Endodermal cell (in vitro differentiated cells): ENCODE measurements around the gene MICALL1. TPM values are rescaled to one million over a fixed set of nuclear protein-coding genes. Genes with fewer than 3 reads are reported as not detected.

Experiments
- DNase-seq: peaks from one replicate; pipeline ENCODE4 v3.0.0-alpha.2; 2017
- H3K27ac ChIP-seq: 2 replicates; pipeline ENCODE4 v1.5.1; 2013; ENCODE audit warnings: mild to moderate bottlenecking, low read depth, low read length, moderate library complexity
- H3K27me3 ChIP-seq: 2 replicates; pipeline ENCODE4 v1.6.1; 2013; ENCODE audit warnings: mild to moderate bottlenecking, low read length, moderate library complexity; ENCODE audit not compliant: insufficient read depth, control insufficient read depth, poor library complexity, severe bottlenecking
- H3K36me3 ChIP-seq: 2 replicates; pipeline ENCODE4 v1.7.0; 2013; ENCODE audit warnings: mild to moderate bottlenecking, low read length, moderate library complexity; ENCODE audit not compliant: control insufficient read depth, insufficient read depth
- H3K4me1 ChIP-seq: one replicate; pipeline ENCODE4 v1.7.0; 2013; ENCODE audit warnings: low read length; ENCODE audit not compliant: control insufficient read depth, insufficient read depth
- H3K4me3 ChIP-seq: 2 replicates; pipeline ENCODE4 v1.5.1; 2013; ENCODE audit warnings: mild to moderate bottlenecking, low read length, moderate library complexity
- H3K9ac ChIP-seq: 2 replicates; pipeline ENCODE4 v1.6.1; 2013; ENCODE audit warnings: mild to moderate bottlenecking, low read length, moderate library complexity; ENCODE audit not compliant: poor library complexity, severe bottlenecking; ENCODE audit errors: extremely low read depth
- H3K9me3 ChIP-seq: 2 replicates; pipeline ENCODE4 v1.6.1; 2013; ENCODE audit warnings: mild to moderate bottlenecking, low read length, moderate library complexity; ENCODE audit not compliant: control insufficient read depth
- H3K27ac Mint-ChIP-seq: 2 replicates; pipeline ENCODE4 v1.8.0; 2020; ENCODE audit warnings: mixed read lengths
- H3K27me3 Mint-ChIP-seq: 2 replicates; pipeline ENCODE4 v1.8.0; 2021; ENCODE audit warnings: mild to moderate bottlenecking, mixed read lengths; ENCODE audit not compliant: insufficient read depth
- H3K36me3 Mint-ChIP-seq: 2 replicates; pipeline ENCODE4 v1.8.0; 2020; ENCODE audit warnings: low read depth, mixed read lengths
- H3K4me1 Mint-ChIP-seq: 2 replicates; pipeline ENCODE4 v1.8.0; 2020; ENCODE audit warnings: mixed read lengths
- H3K4me3 Mint-ChIP-seq: 2 replicates; pipeline ENCODE4 v1.8.0; 2020; ENCODE audit warnings: mild to moderate bottlenecking, moderate library complexity, mixed read lengths
- H3K9me3 Mint-ChIP-seq: 2 replicates; pipeline ENCODE4 v1.8.0; 2020; ENCODE audit warnings: mild to moderate bottlenecking, mixed read lengths
- CTCF ChIP-seq: fragments of 200-600 bp; sonication (generic); conservative IDR thresholded peaks from 2 replicates; pipeline ENCODE4 v1.5.0; 2021; ENCODE audit warnings: antibody characterized with exemption, mild to moderate bottlenecking
- WGBS, 2 experiments: methylation state at CpG; one replicate each; pipeline versions ENCODE4 v1.1.5 to v1.1.7; 2013; ENCODE audit warnings: missing lambda C conversion rate in 2 of 2, mixed read lengths in 1 of 2; ENCODE audit not compliant: insufficient coverage in 1 of 2, insufficient read length in 1 of 2; 5-methylcytosine and 5-hydroxymethylcytosine counted together
- long read RNA-seq, 4 experiments: library from polyadenylated mRNA in 2 of 4; library from RNA in 1 of 4; library from capped mRNA in 1 of 4; stranded (forward) in 3 of 4; unstranded in 1 of 4; transcript quantifications; one replicate each; pipeline ENCODE4 v2.0.0, GENCODE V29; 2020 to 2021; ENCODE audit warnings: inconsistent platforms in 1 of 4
- polyA plus RNA-seq, 2 experiments: library from polyadenylated mRNA; stranded (reverse); fragments of 50-300 nt; gene quantifications; one replicate each; pipeline ENCODE4 v1.2.3, GENCODE V29; 2013
- total RNA-seq, 2 donors: library from RNA; stranded (reverse); fragmentation: NEBNext Ultra II Directional in 1 of 2; extraction: Animal tissue kit (Norgen Biotek cat#: 25700) in 1 of 2; gene quantifications; 2 replicates in 1 of 2; 3 replicates in 1 of 2; pipeline ENCODE4 v1.2.1, GENCODE V29; 2021

Gene MICALL1
- total RNA-seq: 10 to 100 TPM; 33.5 to 36.6 TPM
- polyA plus RNA-seq (2013, experiment 1 of 2): 28.1 TPM
- 24.7 TPM for polyA plus RNA-seq (2013, experiment 2 of 2)
- long read RNA-seq, experiment 1, partial matches to known transcripts: 9 of 10 reads
- long read RNA-seq, experiment 1, other reads (novel, unspliced or antisense): 1 of 10 reads
- long read RNA-seq, experiment 2, full-length matches to known transcripts: 12 of 25 reads
- long read RNA-seq, experiment 2, partial matches to known transcripts: 6 of 25 reads
- long read RNA-seq, experiment 2, other reads (novel, unspliced or antisense): 7 of 25 reads
- long read RNA-seq, experiment 3, partial matches to known transcripts: 20 of 25 reads
- long read RNA-seq, experiment 3, other reads (novel, unspliced or antisense): 5 of 25 reads
- long read RNA-seq, experiment 4: 0 reads

- Histone ChIP-seq H3K36me3 (no peaks in the 10 kb centered on the region), H3K27me3 (no peaks in the 10 kb centered on the region), H3K27ac (peak within 1 kb of the TSS; percentile 63), H3K4me1 (peaks cover 5% of the 10 kb centered on the region), H3K9ac (peak within 1 kb of the TSS; percentile 38), H3K9me3 (no peaks in the 10 kb centered on the region), H3K4me3 (peak within 1 kb of the TSS; percentile 82)
- no peaks in the 10 kb centered on the region for H3K9me3 Mint-ChIP-seq
- WGBS, 2 experiments: 2 to 9% methylated on average over 9 to 90 of the region's 90 CpGs
- peak; percentile 85 for DNase-seq
- peak within 1 kb of the TSS; percentile 76 for H3K27ac Mint-ChIP-seq
- H3K36me3 Mint-ChIP-seq: peaks cover 5% of the 10 kb centered on the region
- peak; percentile 49 for TF ChIP-seq CTCF
- peaks cover 9% of the 10 kb centered on the region for H3K27me3 Mint-ChIP-seq
- peaks cover 27% of the 10 kb centered on the region for H3K4me1 Mint-ChIP-seq
- peak within 1 kb of the TSS; percentile 75 for H3K4me3 Mint-ChIP-seq
Measured at GRCh38 chr22:37905534-37906363, at the start of gene MICALL1. TSS of gene MICALL1 (plus strand) at chr22:37906297. CDS start at chr22:37906423, 126 bp downstream.

GRCh38 chr22:37860796-37861421 lies 45.2 kb upstream of the MICALL1 start:
- Histone ChIP-seq H3K27ac (no peak overlapping the region), H3K27me3 (no peaks in the 10 kb centered on the region), H3K36me3 (peaks cover 93% of the 10 kb centered on the region), H3K9ac (no peak overlapping the region), H3K9me3 (no peaks in the 10 kb centered on the region), H3K4me1 (no peaks in the 10 kb centered on the region), H3K4me3 (no peak overlapping the region)
- WGBS, 2 experiments: 93 to 95% methylated on average over 3 to 7 of the region's 7 CpGs
- no peak for TF ChIP-seq CTCF
- H3K4me1 Mint-ChIP-seq: peaks cover 3% of the 10 kb centered on the region
- H3K4me3 Mint-ChIP-seq: no peak overlapping the region
- H3K27me3 Mint-ChIP-seq: no peaks in the 10 kb centered on the region
- H3K36me3 Mint-ChIP-seq: peaks cover 84% of the 10 kb centered on the region
- H3K9me3 Mint-ChIP-seq: no peaks in the 10 kb centered on the region
- H3K27ac Mint-ChIP-seq: peak overlapping the region; percentile 13
- no peak for DNase-seq

GRCh38 chr22:37862570-37863325 lies 43.3 kb upstream of the MICALL1 start:
- Histone ChIP-seq H3K9ac (no peak overlapping the region), H3K36me3 (peaks cover 93% of the 10 kb centered on the region), H3K4me3 (no peak overlapping the region), H3K9me3 (no peaks in the 10 kb centered on the region), H3K27me3 (no peaks in the 10 kb centered on the region), H3K27ac (no peak overlapping the region), H3K4me1 (no peaks in the 10 kb centered on the region)
- 96 to 98% methylated on average over 5 to 7 of the region's 7 CpGs for WGBS, 2 experiments
- Mint-ChIP-seq H3K9me3 (no peaks in the 10 kb centered on the region), H3K4me3 (no peak overlapping the region), H3K36me3 (peaks cover 86% of the 10 kb centered on the region), H3K27me3 (no peaks in the 10 kb centered on the region), H3K27ac (peak overlapping the region; percentile 80), H3K4me1 (peaks cover 3% of the 10 kb centered on the region)
- DNase-seq: no peak
- no peak for TF ChIP-seq CTCF
